Effector memory CD4-positive, alpha-beta T cell (primary cell): ENCODE data around the gene BACE1.

ENCODE experiments used
- DNase-seq, 3 donors: peaks; one replicate each; pipeline ENCODE4 v3.0.0-alpha.2; 2020
- H3K27ac ChIP-seq: 2 replicates; pipeline ENCODE4 v1.7.0; 2013; ENCODE audit warnings: mild to moderate bottlenecking, low read length, moderate library complexity; ENCODE audit not compliant: insufficient read depth, poor library complexity, severe bottlenecking
- H3K27me3 ChIP-seq: replicated peaks from 2 replicates; pipeline ENCODE4 v1.7.0; 2013; ENCODE audit warnings: mild to moderate bottlenecking, low read length; ENCODE audit not compliant: insufficient read depth, control insufficient read depth, poor library complexity, severe bottlenecking
- H3K36me3 ChIP-seq: 2 replicates; pipeline ENCODE4 v1.7.0; 2013; ENCODE audit warnings: mild to moderate bottlenecking, low read length, moderate library complexity; ENCODE audit not compliant: control insufficient read depth, insufficient read depth
- H3K4me1 ChIP-seq: 2 replicates; pipeline ENCODE4 v1.7.0; 2013; ENCODE audit warnings: low read length, mild to moderate bottlenecking; ENCODE audit not compliant: control insufficient read depth, insufficient read depth, poor library complexity, severe bottlenecking
- H3K4me3 ChIP-seq: 2 replicates; pipeline ENCODE4 v1.7.0; 2013; ENCODE audit warnings: low read length, low read depth, mild to moderate bottlenecking; ENCODE audit not compliant: insufficient read depth, poor library complexity, severe bottlenecking
- H3K9me3 ChIP-seq: 2 replicates; pipeline ENCODE4 v1.7.0; 2013; ENCODE audit warnings: mild to moderate bottlenecking, low read length, moderate library complexity; ENCODE audit not compliant: control insufficient read depth

BACE1 gene

DNA sequence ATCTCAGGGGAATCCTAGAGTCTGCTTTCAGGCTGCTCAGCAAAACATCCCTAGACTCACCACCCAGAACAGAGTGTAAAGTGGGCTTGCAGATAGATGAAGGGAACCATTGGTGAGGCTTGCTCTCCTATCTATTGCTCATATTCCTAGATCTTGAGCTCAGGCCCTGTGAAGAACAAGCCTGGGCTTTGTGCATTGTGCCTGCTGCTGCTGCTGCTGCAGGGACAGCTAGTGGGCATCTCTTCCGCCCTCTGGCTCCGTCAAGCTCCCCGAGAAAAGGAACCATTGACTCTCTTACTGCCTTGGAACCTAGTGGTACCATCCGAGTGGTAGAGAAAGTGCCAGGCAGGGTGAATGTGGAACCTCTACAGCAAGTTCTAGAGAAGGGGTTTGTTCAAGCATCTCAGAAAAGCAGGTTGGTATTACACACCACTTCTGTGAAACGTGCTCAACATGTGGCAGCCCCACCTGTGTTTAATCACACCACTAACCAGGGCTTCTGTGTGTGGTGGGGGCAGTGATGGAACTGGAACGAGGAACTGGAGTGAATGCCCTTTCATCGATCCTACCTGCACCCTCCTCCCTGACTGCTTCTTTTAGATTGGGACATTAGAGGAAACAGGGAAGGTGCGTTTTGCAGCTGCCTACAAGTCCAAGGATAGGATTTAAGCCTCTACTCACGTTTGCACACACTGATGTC, 20.5 kb downstream of the BACE1 start:
- no peak overlapping the region for H3K27ac ChIP-seq
- H3K9me3 ChIP-seq: no peaks in the 10 kb centered on the region
- no peaks in the 10 kb centered on the region for H3K4me1 ChIP-seq
- no peak overlapping the region for H3K4me3 ChIP-seq
- no peaks in the 10 kb centered on the region for H3K27me3 ChIP-seq
- DNase-seq: no peak
- no peaks in the 10 kb centered on the region for H3K36me3 ChIP-seq

GRCh38 chr11:117292616-117293015, 23.4 kb downstream of the BACE1 start:
- H3K4me1 ChIP-seq: no peaks in the 10 kb centered on the region
- H3K4me3 ChIP-seq: no peak overlapping the region
- no peak overlapping the region for H3K27ac ChIP-seq
- DNase-seq: no peak
- peaks cover 9% of the 10 kb centered on the region for H3K36me3 ChIP-seq
- H3K27me3 ChIP-seq: no peaks in the 10 kb centered on the region
- no peaks in the 10 kb centered on the region for H3K9me3 ChIP-seq

DNA sequence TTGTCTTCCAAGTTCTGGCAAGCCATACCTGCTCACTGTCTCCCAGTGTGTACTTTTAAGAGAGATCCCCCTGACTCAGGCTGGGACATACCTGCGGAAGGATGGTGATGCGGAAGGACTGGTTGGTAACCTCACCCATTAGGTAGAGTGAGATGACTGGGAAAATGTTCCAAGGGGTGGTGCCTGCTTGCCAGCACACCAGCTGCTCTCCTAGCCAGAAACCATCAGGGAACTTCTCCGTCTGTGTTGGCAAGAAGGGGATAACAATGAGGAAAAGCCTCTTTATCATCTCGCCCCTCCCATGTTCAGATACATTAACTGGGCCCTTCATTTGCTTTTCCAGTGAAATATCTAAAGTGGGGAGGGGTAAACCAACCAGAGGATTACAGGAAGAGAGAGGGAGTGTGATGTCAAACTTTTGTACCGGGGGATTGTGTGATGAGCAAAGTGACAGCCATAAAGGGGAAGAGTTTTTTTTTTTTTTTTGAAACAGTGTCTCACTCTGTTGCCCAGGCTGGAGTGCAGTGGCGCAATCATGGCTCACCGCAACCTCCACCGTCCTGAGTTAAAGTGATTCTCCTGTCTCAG, 25.2 kb downstream of the BACE1 start, which contains the start of gene BACE1-AS:
Gene BACE1-AS (plus strand): TSS at position 538 of the 588 bp plus-strand sequence.
- H3K27me3 ChIP-seq: no peaks in the 10 kb centered on the region
- no peak for DNase-seq
- H3K36me3 ChIP-seq: peaks cover 9% of the 10 kb centered on the region
- no peaks in the 10 kb centered on the region for H3K9me3 ChIP-seq
- H3K4me3 ChIP-seq: no peak within 1 kb of the TSS
- no peaks in the 10 kb centered on the region for H3K4me1 ChIP-seq
- H3K27ac ChIP-seq: no peak within 1 kb of the TSS

DNA sequence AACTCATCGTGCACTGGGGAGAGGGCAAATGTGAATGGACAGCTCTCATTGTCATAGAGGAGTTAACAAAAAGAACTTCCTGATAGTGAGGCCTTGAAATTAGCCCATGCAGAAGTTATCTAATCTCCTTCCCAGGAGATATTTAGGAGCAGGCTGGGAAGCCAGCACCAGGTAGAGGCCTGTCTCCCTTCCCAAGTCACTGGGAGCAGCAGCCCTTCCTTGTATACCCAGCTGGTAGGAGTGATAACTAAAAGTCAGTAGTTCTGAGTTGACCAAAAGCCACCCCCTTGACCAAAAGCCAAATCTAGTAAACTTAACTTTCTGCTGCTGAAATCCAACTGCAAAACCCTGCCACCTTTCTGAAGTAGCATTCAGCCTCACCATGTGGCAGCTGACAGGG, 26.3 kb downstream of the BACE1 start:
- peaks cover 17% of the 10 kb centered on the region for H3K36me3 ChIP-seq
- H3K4me1 ChIP-seq: no peaks in the 10 kb centered on the region
- no peak for DNase-seq
- H3K9me3 ChIP-seq: no peaks in the 10 kb centered on the region
- no peak overlapping the region for H3K4me3 ChIP-seq
- H3K27ac ChIP-seq: no peak overlapping the region
- no peaks in the 10 kb centered on the region for H3K27me3 ChIP-seq

DNA sequence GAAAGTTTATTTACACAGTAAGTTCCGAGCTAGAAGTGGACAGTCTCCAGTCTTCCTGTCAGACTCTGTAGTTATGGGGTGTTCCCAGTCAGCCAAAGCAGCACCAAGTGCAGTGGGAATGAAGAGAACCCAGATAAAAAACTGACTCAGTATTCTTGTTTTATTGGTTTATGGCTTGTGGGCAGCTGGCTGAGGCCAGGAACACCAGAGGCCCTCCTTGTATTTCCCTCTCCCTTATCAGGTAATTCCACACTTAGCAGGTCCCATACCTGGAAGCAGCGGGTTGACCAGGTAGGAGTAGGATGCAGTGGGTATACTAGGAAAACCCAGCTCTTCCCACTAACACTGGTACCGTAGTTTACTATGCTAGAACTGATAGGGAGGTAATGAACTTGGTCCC, 28.4 kb downstream of the BACE1 start:
- H3K27me3 ChIP-seq: no peaks in the 10 kb centered on the region
- DNase-seq: no peak
- peaks cover 35% of the 10 kb centered on the region for H3K36me3 ChIP-seq
- no peak overlapping the region for H3K27ac ChIP-seq
- H3K4me3 ChIP-seq: no peak overlapping the region
- no peaks in the 10 kb centered on the region for H3K4me1 ChIP-seq
- H3K9me3 ChIP-seq: no peaks in the 10 kb centered on the region

- peaks cover 45% of the 10 kb centered on the region for H3K36me3 ChIP-seq
- H3K9me3 ChIP-seq: no peaks in the 10 kb centered on the region
- DNase-seq: no peak
- no peak overlapping the region for H3K27ac ChIP-seq
- no peak overlapping the region for H3K4me3 ChIP-seq
- H3K4me1 ChIP-seq: peaks cover 5% of the 10 kb centered on the region
- no peaks in the 10 kb centered on the region for H3K27me3 ChIP-seq
Measured at GRCh38 chr11:117286588-117286987, 29.5 kb downstream of the BACE1 start.

DNA sequence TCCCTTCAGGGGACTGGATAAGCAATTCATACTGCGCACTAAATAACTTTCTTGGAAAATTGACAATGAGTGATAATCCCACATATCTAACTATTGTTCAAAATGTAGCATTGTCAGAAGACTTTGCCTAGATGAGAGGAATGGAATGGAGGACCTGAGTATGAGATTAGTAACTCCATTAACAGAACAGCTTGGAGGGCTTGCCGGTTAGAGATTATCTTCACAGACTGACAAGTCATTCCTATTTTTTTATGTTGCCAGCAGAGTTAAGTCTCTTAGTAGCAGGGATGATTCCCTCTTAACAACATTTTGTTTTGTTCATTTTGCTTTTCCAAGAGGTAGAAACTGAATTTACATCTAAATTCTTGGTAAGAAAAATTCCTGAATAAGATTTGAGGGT, 32.0 kb downstream of the BACE1 start:
- Histone ChIP-seq H3K36me3 (peaks cover 41% of the 10 kb centered on the region), H3K27ac (no peak overlapping the region), H3K9me3 (no peaks in the 10 kb centered on the region), H3K4me3 (no peak overlapping the region), H3K4me1 (peaks cover 24% of the 10 kb centered on the region), H3K27me3 (no peaks in the 10 kb centered on the region)
- DNase-seq: no peak

DNA sequence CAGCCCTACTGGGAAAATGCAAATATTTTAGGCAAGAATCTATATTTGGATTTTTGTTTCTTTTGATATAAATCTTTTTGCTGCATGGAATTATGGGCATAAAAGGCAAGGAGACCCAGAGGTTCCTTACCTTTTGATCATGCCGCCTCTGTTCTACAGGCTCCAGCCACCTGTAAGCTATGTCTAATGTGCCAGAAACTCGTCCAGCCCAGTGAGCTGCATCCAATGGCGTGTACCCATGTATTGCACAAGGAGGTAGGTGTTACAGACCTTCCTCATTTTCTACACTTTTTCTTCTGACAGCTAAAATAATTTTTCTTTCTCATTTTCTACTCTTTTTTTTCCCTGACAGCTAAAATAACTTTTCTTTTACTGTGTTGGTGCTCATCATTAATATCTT, 33.1 kb downstream of the BACE1 start:
- H3K9me3 ChIP-seq: no peaks in the 10 kb centered on the region
- H3K4me3 ChIP-seq: no peak overlapping the region
- H3K27ac ChIP-seq: no peak overlapping the region
- no peaks in the 10 kb centered on the region for H3K27me3 ChIP-seq
- DNase-seq: no peak
- peaks cover 26% of the 10 kb centered on the region for H3K4me1 ChIP-seq
- peaks cover 36% of the 10 kb centered on the region for H3K36me3 ChIP-seq

DNA sequence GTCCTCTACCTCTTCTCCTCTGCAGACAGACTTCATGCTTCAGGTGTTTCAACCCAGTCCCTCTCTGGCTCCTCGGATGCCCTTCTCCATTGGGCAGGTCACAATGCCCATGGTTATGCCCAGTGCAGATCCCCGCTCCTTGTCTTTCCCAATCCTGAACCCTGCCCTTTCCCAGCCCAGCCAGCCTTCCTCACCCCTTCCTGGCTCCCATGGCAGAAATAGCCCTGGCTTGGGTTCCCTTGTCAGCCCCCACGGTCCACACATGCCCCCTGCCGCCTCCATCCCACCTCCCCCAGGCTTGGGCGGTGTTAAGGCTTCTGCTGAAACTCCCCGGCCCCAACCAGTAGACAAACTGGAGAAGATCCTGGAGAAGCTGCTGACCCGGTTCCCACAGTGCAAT, 34.2 kb downstream of the BACE1 start:
- peaks cover 36% of the 10 kb centered on the region for H3K36me3 ChIP-seq
- H3K4me3 ChIP-seq: no peak overlapping the region
- peaks cover 26% of the 10 kb centered on the region for H3K4me1 ChIP-seq
- H3K9me3 ChIP-seq: no peaks in the 10 kb centered on the region
- no peak for DNase-seq
- no peak overlapping the region for H3K27ac ChIP-seq
- H3K27me3 ChIP-seq: no peaks in the 10 kb centered on the region

GRCh38 chr11:117281159-117281558, 34.9 kb downstream of the BACE1 start:
- H3K27ac ChIP-seq: no peak overlapping the region

More at GRCh38 chr11:117281159-117281558, 34.9 kb downstream of the BACE1 start:
- H3K4me3 ChIP-seq: peak overlapping the region; percentile 48
- no peaks in the 10 kb centered on the region for H3K9me3 ChIP-seq
- no peak for DNase-seq
- H3K4me1 ChIP-seq: peaks cover 26% of the 10 kb centered on the region
- peaks cover 36% of the 10 kb centered on the region for H3K36me3 ChIP-seq
- no peaks in the 10 kb centered on the region for H3K27me3 ChIP-seq
